Central memory CD8-positive, alpha-beta T cell (primary cell): ENCODE results near the gene GTF2H2C.
"Not testable (repeated sequence)": the region's sequence is repeated elsewhere in the genome, so short reads cannot be mapped to it uniquely, and the experiment has no call there.

Source experiments
- ATAC-seq: fragments of 150-1000 bp; cut with Tn5 transposase; replicated peaks from 2 replicates; pipeline ENCODE4 v1.10.0; 2022; ENCODE audit warnings: mild to moderate bottlenecking, moderate FRiP score, moderate number of reproducible peaks; ENCODE audit not compliant: poor library complexity, severe bottlenecking; ENCODE audit errors: extremely low read depth
- DNase-seq, 2 donors: peaks; one replicate each; pipeline ENCODE4 v3.0.0; 2021; ENCODE audit warnings: low spot score in 2 of 2
- H3K27ac Mint-ChIP-seq: one replicate; pipeline ENCODE4 v1.8.0; 2022; ENCODE audit warnings: low read depth, mild to moderate bottlenecking, moderate library complexity, mixed read lengths
- H3K27me3 Mint-ChIP-seq: one replicate; pipeline ENCODE4 v1.8.0; 2022; ENCODE audit warnings: mixed read lengths
- H3K36me3 Mint-ChIP-seq: one replicate; pipeline ENCODE4 v1.8.0; 2022; ENCODE audit warnings: mild to moderate bottlenecking, moderate library complexity, mixed read lengths; ENCODE audit not compliant: insufficient read depth
- H3K4me1 Mint-ChIP-seq: one replicate; pipeline ENCODE4 v1.8.0; 2022; ENCODE audit warnings: mixed read lengths
- H3K4me3 Mint-ChIP-seq: one replicate; pipeline ENCODE4 v1.8.0; 2022; ENCODE audit warnings: mild to moderate bottlenecking, moderate library complexity, mixed read lengths
- H3K9me3 Mint-ChIP-seq: one replicate; pipeline ENCODE4 v1.8.0; 2022; ENCODE audit warnings: mixed read lengths

GTF2H2C gene

DNA sequence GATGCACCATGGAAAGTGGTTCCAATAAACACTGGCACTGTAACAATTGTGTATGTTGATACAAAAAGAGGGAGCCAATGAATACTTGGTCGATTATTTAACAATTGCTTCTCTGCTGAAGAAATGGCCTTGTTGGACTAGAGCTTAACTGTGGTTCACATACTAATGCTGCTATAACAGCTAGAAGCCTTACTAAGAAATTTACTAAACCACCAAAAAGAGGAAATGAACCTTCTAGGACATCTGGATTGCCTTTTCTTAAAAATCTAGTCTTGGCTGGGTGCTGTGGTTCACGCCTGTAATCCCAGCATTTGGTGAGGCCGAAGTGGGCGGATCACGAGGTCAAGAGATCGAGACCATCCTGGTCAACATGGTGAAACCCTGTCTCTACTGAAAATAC is 42.0 kb downstream of the GTF2H2C start:
- DNase-seq, ATAC-seq, H3K9me3 Mint-ChIP-seq, H3K27ac Mint-ChIP-seq, H3K4me3 Mint-ChIP-seq, H3K27me3 Mint-ChIP-seq, H3K36me3 Mint-ChIP-seq, H3K4me1 Mint-ChIP-seq: not testable (repeated sequence)

DNA sequence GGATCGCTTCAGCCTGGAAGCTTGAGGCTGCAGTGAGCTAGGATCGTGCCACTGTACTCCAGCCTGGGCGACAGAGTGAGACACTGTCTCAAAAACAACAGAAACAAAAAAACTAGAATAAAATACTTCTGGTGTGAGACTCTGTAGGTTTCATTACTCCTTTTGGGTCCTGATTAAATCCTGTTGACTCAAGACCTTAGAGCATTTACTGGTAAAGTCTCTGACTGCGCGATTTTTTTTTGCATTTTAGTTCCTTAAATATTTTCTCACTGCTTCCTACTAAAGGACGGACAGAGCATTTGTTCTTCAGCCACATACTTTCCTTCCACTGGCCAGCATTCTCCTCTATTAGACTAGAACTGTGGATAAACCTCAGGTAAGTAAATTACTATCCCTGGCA is 46.8 kb downstream of the GTF2H2C start:
- H3K9me3 Mint-ChIP-seq, H3K4me1 Mint-ChIP-seq, ATAC-seq, H3K27me3 Mint-ChIP-seq, H3K27ac Mint-ChIP-seq, DNase-seq, H3K4me3 Mint-ChIP-seq, H3K36me3 Mint-ChIP-seq: not testable (repeated sequence)

DNA sequence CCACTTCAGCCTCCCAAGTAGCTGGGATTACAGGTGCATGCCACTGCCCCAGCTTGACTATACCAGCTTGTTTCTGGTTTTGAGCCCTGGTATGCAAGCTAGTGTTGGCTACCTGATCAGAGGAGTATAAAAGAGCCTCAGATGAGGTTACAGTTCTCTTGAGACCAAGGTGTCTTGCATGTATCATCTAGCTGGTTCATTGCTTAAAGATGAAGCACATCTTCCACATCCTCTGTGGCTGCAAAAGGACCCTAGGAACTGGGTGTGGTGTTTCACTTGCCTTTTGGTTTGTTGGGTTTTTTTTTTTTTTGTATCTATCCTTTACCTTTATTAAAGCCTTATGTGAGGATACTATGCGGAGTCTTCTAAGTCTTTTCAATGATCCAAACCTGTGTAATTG is 47.8 kb downstream of the GTF2H2C start:
- not testable (repeated sequence) for ATAC-seq, H3K9me3 Mint-ChIP-seq, H3K27me3 Mint-ChIP-seq, H3K27ac Mint-ChIP-seq, DNase-seq, H3K4me3 Mint-ChIP-seq, H3K36me3 Mint-ChIP-seq, H3K4me1 Mint-ChIP-seq

DNA sequence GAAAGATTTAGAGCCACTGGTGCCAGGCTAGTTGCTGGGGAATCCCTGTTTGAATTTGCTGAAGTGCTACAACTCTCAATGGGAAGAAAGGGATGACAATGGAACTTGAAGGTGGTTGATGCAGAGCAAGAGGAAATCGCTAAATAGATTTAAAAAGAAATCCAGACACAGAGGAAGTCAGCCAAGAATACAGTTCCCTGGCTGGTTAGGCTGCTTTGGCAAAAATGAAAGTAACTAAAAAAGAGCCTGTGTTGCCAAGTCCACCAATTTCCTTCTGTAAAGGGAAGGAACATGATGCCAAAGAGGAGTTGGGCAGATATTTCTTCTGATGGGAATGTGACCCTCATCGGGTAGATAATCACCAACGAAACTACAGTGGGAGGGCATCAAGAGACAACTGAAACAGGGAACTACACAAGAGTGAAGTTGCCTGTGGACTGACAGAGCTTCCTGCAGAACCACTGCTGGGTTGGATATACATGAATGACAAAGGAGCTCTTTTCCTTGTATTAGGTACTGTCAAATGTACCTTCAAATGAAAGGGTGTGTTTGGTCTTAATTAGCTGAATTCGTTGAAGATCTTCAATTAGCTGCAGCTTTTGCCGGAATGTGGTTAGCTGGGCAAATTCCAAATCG is 49.0 kb downstream of the GTF2H2C start:
- ATAC-seq: not testable (repeated sequence)

DNA sequence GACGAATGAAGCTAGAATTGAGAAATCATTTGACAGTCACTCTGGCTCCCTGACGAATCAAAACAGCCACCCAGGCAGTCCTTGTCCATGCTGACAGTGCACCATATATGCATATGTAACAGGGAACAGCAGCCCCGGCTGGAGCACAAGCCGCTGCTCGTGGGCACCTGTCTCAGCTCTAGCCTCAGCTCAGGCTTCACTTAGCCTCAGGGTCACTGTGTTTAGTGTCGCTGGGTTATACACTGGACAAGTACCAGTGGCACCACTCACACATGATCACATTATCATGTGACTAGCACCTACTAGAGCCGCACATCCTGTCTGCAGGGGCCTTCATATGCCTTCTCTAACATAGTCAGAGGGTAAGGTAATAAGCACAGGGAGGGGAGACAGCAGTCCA is 54.9 kb downstream of the GTF2H2C start:
- not testable (repeated sequence) for H3K27ac Mint-ChIP-seq, H3K9me3 Mint-ChIP-seq, H3K4me1 Mint-ChIP-seq, H3K36me3 Mint-ChIP-seq, H3K4me3 Mint-ChIP-seq, DNase-seq, H3K27me3 Mint-ChIP-seq
- ATAC-seq: peak; percentile 28

More for the DNA sequence above, 49.0 kb downstream of the GTF2H2C start:
- DNase-seq, H3K4me3 Mint-ChIP-seq, H3K27me3 Mint-ChIP-seq, H3K4me1 Mint-ChIP-seq, H3K9me3 Mint-ChIP-seq, H3K36me3 Mint-ChIP-seq, H3K27ac Mint-ChIP-seq: not testable (repeated sequence)

DNA sequence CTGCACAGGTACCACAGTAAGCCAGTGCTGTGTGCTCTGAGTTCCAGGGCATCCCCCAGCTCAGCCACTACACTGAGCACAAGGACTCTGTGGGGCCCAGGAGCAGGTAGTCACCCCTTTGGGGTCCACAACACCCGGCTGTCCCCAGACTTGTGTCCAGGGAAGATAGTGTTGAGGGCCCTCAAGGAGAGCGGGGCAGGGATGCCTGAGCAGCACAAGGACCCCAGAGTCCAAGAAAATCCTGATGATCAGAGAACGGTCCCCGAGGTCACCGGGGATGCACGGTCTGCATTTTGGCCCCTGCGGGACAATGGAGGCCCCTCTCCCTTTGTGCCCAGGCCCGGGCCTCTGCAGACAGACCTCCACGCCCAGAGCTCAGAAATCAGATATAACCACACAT is 71.9 kb downstream of the GTF2H2C start:
- H3K4me3 Mint-ChIP-seq, H3K27ac Mint-ChIP-seq, DNase-seq, H3K4me1 Mint-ChIP-seq, H3K27me3 Mint-ChIP-seq, H3K36me3 Mint-ChIP-seq, ATAC-seq, H3K9me3 Mint-ChIP-seq: not testable (repeated sequence)
